SW 1271 (cell line): ENCODE data around the gene CACNA2D2.

Experiments
- DNase-seq, 2 experiments: peaks; one replicate each; lab custom pipeline; 2025; lab: John Stamatoyannopoulos, UW

CACNA2D2 gene

GRCh38 chr3:50502225-50502583 is 1.2 kb downstream of the CACNA2D2 start:
- DNase-seq: no peak

GRCh38 chr3:50495609-50496423 is 7.6 kb downstream of the CACNA2D2 start:
- no peak for DNase-seq

- DNase-seq: no peak
These were observed 9.3 kb downstream of the CACNA2D2 start for GRCh38 chr3:50494126-50494525.

- no peak for DNase-seq
These were observed 9.8 kb downstream of the CACNA2D2 start for GRCh38 chr3:50493623-50494022.

- no peak for DNase-seq
These were observed 10.3 kb downstream of the CACNA2D2 start for GRCh38 chr3:50493086-50493485.

GRCh38 chr3:50491023-50491422 is 12.4 kb downstream of the CACNA2D2 start:
- DNase-seq: no peak

- no peak for DNase-seq
These were observed 13.0 kb downstream of the CACNA2D2 start for GRCh38 chr3:50490424-50490823.

- no peak for DNase-seq
These were observed 16.3 kb downstream of the CACNA2D2 start for GRCh38 chr3:50487181-50487580.

- no peak for DNase-seq
These were observed 17.1 kb downstream of the CACNA2D2 start for GRCh38 chr3:50486219-50486888.

GRCh38 chr3:50484722-50485121 is 18.7 kb downstream of the CACNA2D2 start:
- no peak for DNase-seq

- no peak for DNase-seq
These were observed 20.1 kb downstream of the CACNA2D2 start for GRCh38 chr3:50483374-50483773.

- DNase-seq: no peak
These were observed 21.4 kb downstream of the CACNA2D2 start for GRCh38 chr3:50481992-50482391.

- DNase-seq: no peak
These were observed 23.0 kb downstream of the CACNA2D2 start for GRCh38 chr3:50480471-50480870.

GRCh38 chr3:50479523-50479922 is 23.9 kb downstream of the CACNA2D2 start:
- no peak for DNase-seq

GRCh38 chr3:50478671-50479260 is 24.7 kb downstream of the CACNA2D2 start:
- no peak for DNase-seq

GRCh38 chr3:50478051-50478450 is 25.4 kb downstream of the CACNA2D2 start:
- no peak for DNase-seq

GRCh38 chr3:50475348-50475747 is 28.1 kb downstream of the CACNA2D2 start:
- DNase-seq: no peak

GRCh38 chr3:50474717-50475116 is 28.7 kb downstream of the CACNA2D2 start:
- DNase-seq: no peak

GRCh38 chr3:50473768-50474167 is 29.7 kb downstream of the CACNA2D2 start:
- no peak for DNase-seq

GRCh38 chr3:50472958-50473357 is 30.5 kb downstream of the CACNA2D2 start:
- no peak for DNase-seq

- no peak for DNase-seq
These were observed 32.8 kb downstream of the CACNA2D2 start for GRCh38 chr3:50470658-50471057.

- DNase-seq: no peak
These were observed 35.5 kb downstream of the CACNA2D2 start for GRCh38 chr3:50467919-50468318.

GRCh38 chr3:50466177-50466576 is 37.3 kb downstream of the CACNA2D2 start:
- DNase-seq: no peak
